Endothelial cell of umbilical vein (primary cell): ENCODE results near the gene PTPDC1.

ENCODE experiments used
- POLR2A ChIP-seq: IDR thresholded peaks from 2 replicates; pipeline ENCODE4 v1.6.1; 2012; ENCODE audit warnings: low read depth, mild to moderate bottlenecking, control low read depth, low read length
- POLR2AphosphoS5 ChIP-seq: IDR thresholded peaks from 2 replicates; pipeline ENCODE4 v1.6.1; 2012; ENCODE audit warnings: low read depth, mild to moderate bottlenecking, control low read depth, low read length, moderate library complexity; ENCODE audit not compliant: insufficient read depth
- TF ChIP-seq, protein P1 (sequence below), 2 donors: IDR thresholded peaks; 1 replicate in 1 of 2; 2 replicates in 1 of 2; pipeline ENCODE4 v1.5.1; 2011; ENCODE audit warnings: low read length in 2 of 2, mild to moderate bottlenecking in 2 of 2, moderate library complexity in 2 of 2, control low read depth in 1 of 2, inconsistent platforms in 1 of 2, low read depth in 1 of 2; ENCODE audit not compliant: insufficient read depth in 1 of 2; ENCODE audit errors: extremely low read depth in 1 of 2

DNA sequence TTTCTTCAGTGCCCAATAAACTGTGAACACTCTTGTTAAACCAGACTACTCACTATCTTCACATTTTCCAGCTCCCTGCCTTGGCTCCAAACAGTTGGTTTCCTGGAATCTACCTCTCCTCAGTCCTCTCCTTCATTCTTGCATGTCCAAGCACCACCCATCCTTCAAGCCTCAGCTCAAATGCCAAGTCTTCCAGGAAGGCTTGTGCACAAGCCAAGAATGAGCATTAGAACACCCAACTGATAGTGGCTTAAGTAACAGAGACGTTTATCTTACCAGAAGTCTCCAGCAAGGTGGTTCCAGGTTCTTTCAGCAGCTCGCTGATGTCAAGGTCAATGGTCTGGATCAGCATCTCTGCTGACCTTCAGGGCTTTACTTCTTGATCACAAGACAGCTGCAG, 60.1 kb downstream of the PTPDC1 start:
- TF ChIP-seq POLR2A (no peak), POLR2AphosphoS5 (no peak)
- TF ChIP-seq, protein P1, sequence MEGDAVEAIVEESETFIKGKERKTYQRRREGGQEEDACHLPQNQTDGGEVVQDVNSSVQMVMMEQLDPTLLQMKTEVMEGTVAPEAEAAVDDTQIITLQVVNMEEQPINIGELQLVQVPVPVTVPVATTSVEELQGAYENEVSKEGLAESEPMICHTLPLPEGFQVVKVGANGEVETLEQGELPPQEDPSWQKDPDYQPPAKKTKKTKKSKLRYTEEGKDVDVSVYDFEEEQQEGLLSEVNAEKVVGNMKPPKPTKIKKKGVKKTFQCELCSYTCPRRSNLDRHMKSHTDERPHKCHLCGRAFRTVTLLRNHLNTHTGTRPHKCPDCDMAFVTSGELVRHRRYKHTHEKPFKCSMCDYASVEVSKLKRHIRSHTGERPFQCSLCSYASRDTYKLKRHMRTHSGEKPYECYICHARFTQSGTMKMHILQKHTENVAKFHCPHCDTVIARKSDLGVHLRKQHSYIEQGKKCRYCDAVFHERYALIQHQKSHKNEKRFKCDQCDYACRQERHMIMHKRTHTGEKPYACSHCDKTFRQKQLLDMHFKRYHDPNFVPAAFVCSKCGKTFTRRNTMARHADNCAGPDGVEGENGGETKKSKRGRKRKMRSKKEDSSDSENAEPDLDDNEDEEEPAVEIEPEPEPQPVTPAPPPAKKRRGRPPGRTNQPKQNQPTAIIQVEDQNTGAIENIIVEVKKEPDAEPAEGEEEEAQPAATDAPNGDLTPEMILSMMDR (IDR thresholded peaks at IDR 0.05; ENCODE audit: extremely low read depth in 1 of 2, insufficient read depth in 1 of 2, low read depth in 1 of 2, low read length in 2 of 2): no peak
